ENCODE data around the gene TM9SF1.
"Not testable (repeated sequence)": the region's sequence is repeated elsewhere in the genome, so short reads cannot be mapped to it uniquely, and the experiment has no call there.

TM9SF1 gene

GRCh38 chr14:24222987-24223386 is 27.7 kb upstream of the TM9SF1 start:
- DNase-seq: not testable (repeated sequence)

GRCh38 chr14:24219521-24219920 is 24.3 kb upstream of the TM9SF1 start:
- DNase-seq: no peak

GRCh38 chr14:24219080-24219479 is 23.8 kb upstream of the TM9SF1 start:
- no peak for DNase-seq

GRCh38 chr14:24216876-24217275 is 21.6 kb upstream of the TM9SF1 start:
- not testable (repeated sequence) for DNase-seq

- DNase-seq: no peak
Observed at GRCh38 chr14:24216345-24216699, 21.1 kb upstream of the TM9SF1 start.

GRCh38 chr14:24215495-24216344 is 20.5 kb upstream of the TM9SF1 start, which contains the start of gene MDP1:
TSS of gene MDP1 (minus strand) at chr14:24216066. CDS start at chr14:24215955, 111 bp downstream.
- DNase-seq: peak; percentile 91

- no peak for DNase-seq
Observed at GRCh38 chr14:24213866-24214662, 18.8 kb upstream of the TM9SF1 start.

- peak; percentile 98 for DNase-seq
Observed at GRCh38 chr14:24212924-24213865, 18.0 kb upstream of the TM9SF1 start, which contains the start of gene CHMP4A. TSS of gene CHMP4A (minus strand) at chr14:24213488. CDS start at chr14:24213439, 49 bp downstream.

- DNase-seq: no peak
Observed at GRCh38 chr14:24211311-24211710, 16.1 kb upstream of the TM9SF1 start.

- DNase-seq: no peak
Observed at GRCh38 chr14:24207625-24208024, 12.4 kb upstream of the TM9SF1 start.

GRCh38 chr14:24207104-24207551 is 11.9 kb upstream of the TM9SF1 start:
- no peak for DNase-seq

GRCh38 chr14:24206260-24207103 is 11.2 kb upstream of the TM9SF1 start:
- no peak for DNase-seq

- DNase-seq: no peak
Observed at GRCh38 chr14:24204163-24205146, 9.2 kb upstream of the TM9SF1 start.

GRCh38 chr14:24203249-24203886 is 8.1 kb upstream of the TM9SF1 start:
- not testable (repeated sequence) for DNase-seq

GRCh38 chr14:24202538-24202937 is 7.3 kb upstream of the TM9SF1 start:
- DNase-seq: not testable (repeated sequence)

- no peak for DNase-seq
Observed at GRCh38 chr14:24198814-24199524, 3.7 kb upstream of the TM9SF1 start.

- no peak for DNase-seq
Observed at GRCh38 chr14:24197056-24197450, 1.8 kb upstream of the TM9SF1 start.

- no peak for DNase-seq
Observed at GRCh38 chr14:24196071-24197055, 1.1 kb upstream of the TM9SF1 start.

Measured in femur (tissue), 1 donor.